DMS 273 (cell line): ENCODE measurements around the gene SDK1.
A peak's percentile ranks its signal among the peaks of the same experiment; 100 is the strongest.
"Not testable (repeated sequence)": the region's sequence is repeated elsewhere in the genome, so short reads cannot be mapped to it uniquely, and the experiment has no call there.

Source experiments
- DNase-seq: peaks from one replicate; lab custom pipeline; 2025; ENCODE audit not compliant: unreplicated experiment; lab: John Stamatoyannopoulos, UW

Gene SDK1

GRCh38 chr7:4080954-4081353, 779.9 kb downstream of the SDK1 start:
- DNase-seq = no peak

GRCh38 chr7:4083513-4083912, 782.5 kb downstream of the SDK1 start:
- no peak for DNase-seq

- no peak for DNase-seq
These were observed 783.2 kb downstream of the SDK1 start for GRCh38 chr7:4084271-4084670.

GRCh38 chr7:4085937-4086691, 785.1 kb downstream of the SDK1 start:
- no peak for DNase-seq

- no peak for DNase-seq
These were observed 785.7 kb downstream of the SDK1 start for GRCh38 chr7:4086723-4087122.

- DNase-seq = no peak
These were observed 790.7 kb downstream of the SDK1 start for GRCh38 chr7:4091767-4092166.

- no peak for DNase-seq
These were observed 792.0 kb downstream of the SDK1 start for GRCh38 chr7:4093035-4093434.

- DNase-seq = no peak
These were observed 792.4 kb downstream of the SDK1 start for GRCh38 chr7:4093483-4093882.

- not testable (repeated sequence) for DNase-seq
These were observed 793.1 kb downstream of the SDK1 start for GRCh38 chr7:4094158-4094557.

GRCh38 chr7:4097001-4097609, 796.1 kb downstream of the SDK1 start:
- DNase-seq = no peak

GRCh38 chr7:4098169-4098568, 797.1 kb downstream of the SDK1 start:
- no peak for DNase-seq

- DNase-seq = no peak
These were observed 798.6 kb downstream of the SDK1 start for GRCh38 chr7:4099651-4100050.

GRCh38 chr7:4100148-4100547, 799.1 kb downstream of the SDK1 start:
- no peak for DNase-seq

- DNase-seq = no peak
These were observed 799.6 kb downstream of the SDK1 start for GRCh38 chr7:4100691-4101090.

GRCh38 chr7:4102231-4102841, 801.3 kb downstream of the SDK1 start:
- DNase-seq = peak; percentile 22

GRCh38 chr7:4103352-4104091, 802.5 kb downstream of the SDK1 start:
- DNase-seq = peak; percentile 49

GRCh38 chr7:4107839-4108238, 806.8 kb downstream of the SDK1 start:
- no peak for DNase-seq

GRCh38 chr7:4108951-4109350, 807.9 kb downstream of the SDK1 start:
- DNase-seq = no peak

- DNase-seq = no peak
These were observed 808.5 kb downstream of the SDK1 start for GRCh38 chr7:4109481-4110110.

- DNase-seq = no peak
These were observed 809.4 kb downstream of the SDK1 start for GRCh38 chr7:4110438-4110837.

- no peak for DNase-seq
These were observed 810.1 kb downstream of the SDK1 start for GRCh38 chr7:4111166-4111565.
